HepG2 (cell line): ENCODE data around the gene AXIN1. TPM values are rescaled to one million over a fixed set of nuclear protein-coding genes. Genes with fewer than 3 reads are reported as not detected.

ENCODE experiments used
- AHR ChIP-seq: IDR thresholded peaks from 2 replicates; pipeline ENCODE4 v1.6.1; 2018; ENCODE audit warnings: missing genetic modification reagents, missing compliant biosample characterization
- ATF7-NPFF ChIP-seq: sonication (generic); formaldehyde crosslinking; IDR thresholded peaks from 2 replicates; pipeline ENCODE4 v1.8.1; 2023; ENCODE audit warnings: mild to moderate bottlenecking, low read depth, missing genetic modification reagents, moderate library complexity
- CBX5 ChIP-seq: sonication (generic); formaldehyde crosslinking; IDR thresholded peaks from 2 replicates; pipeline ENCODE4 v1.4.0; 2020; ENCODE audit warnings: missing genetic modification reagents, borderline replicate concordance
- CENPX ChIP-seq: sonication (generic); formaldehyde crosslinking; IDR thresholded peaks from 2 replicates; pipeline ENCODE4 v1.9.0; 2021; ENCODE audit warnings: mild to moderate bottlenecking, missing genetic modification reagents, moderate library complexity
- DR1 ChIP-seq: sonication (generic); formaldehyde crosslinking; IDR thresholded peaks from 2 replicates; pipeline ENCODE4 v1.8.0; 2021; ENCODE audit warnings: mild to moderate bottlenecking, missing genetic modification reagents, inconsistent platforms
- KAT8 ChIP-seq: IDR thresholded peaks from 2 replicates; pipeline ENCODE4 v1.6.1; 2016; ENCODE audit warnings: missing genetic modification reagents, missing compliant biosample characterization
- KDM2A ChIP-seq: sonication (generic); formaldehyde crosslinking; IDR thresholded peaks from 2 replicates; pipeline ENCODE4 v1.4.0; 2020; ENCODE audit warnings: low read depth, missing genetic modification reagents, borderline replicate concordance
- KMT2A ChIP-seq: sonication (generic); formaldehyde crosslinking; IDR thresholded peaks from 2 replicates; pipeline ENCODE4 v1.4.0; 2020; ENCODE audit warnings: missing genetic modification reagents
- MXD4 ChIP-seq: IDR thresholded peaks from 2 replicates; pipeline ENCODE4 v1.6.1; 2016; ENCODE audit warnings: mild to moderate bottlenecking, missing biosample characterization, missing genetic modification reagents
- NR0B2 ChIP-seq: sonication (generic); formaldehyde crosslinking; IDR thresholded peaks from 2 replicates; pipeline ENCODE4 v1.4.0; 2020; ENCODE audit warnings: mild to moderate bottlenecking, missing genetic modification reagents
- NR2F6 ChIP-seq, 2 experiments: IDR thresholded peaks; 2 replicates each; pipeline ENCODE4 v1.6.1; 2016; ENCODE audit warnings: antibody characterized with exemption in 1 of 2, mild to moderate bottlenecking in 1 of 2
- POGZ ChIP-seq: sonication (generic); formaldehyde crosslinking; IDR thresholded peaks from 2 replicates; pipeline ENCODE4 v1.4.0; 2020; ENCODE audit warnings: mild to moderate bottlenecking, missing genetic modification reagents
- POLR2G ChIP-seq: fragments of 200-400 bp; formaldehyde crosslinking; IDR thresholded peaks from 2 replicates; pipeline ENCODE4 v1.6.1; 2018; ENCODE audit warnings: mild to moderate bottlenecking, low read depth, low read length, moderate library complexity
- RBFOX2 ChIP-seq: fragments of 200-400 bp; formaldehyde crosslinking; IDR thresholded peaks from 2 replicates; pipeline ENCODE4 v1.6.1; 2017; ENCODE audit warnings: low read depth, mild to moderate bottlenecking, low read length
- SOX6 ChIP-seq, 2 experiments: fragments of 450-650 bp in 1 of 2; sonication (generic) in 1 of 2; formaldehyde crosslinking in 1 of 2; IDR thresholded peaks; 2 replicates each; pipeline versions ENCODE4 v1.4.0 to v1.6.1; 2017 to 2020; ENCODE audit warnings: antibody characterized with exemption in 1 of 2, mild to moderate bottlenecking in 1 of 2, missing genetic modification reagents in 1 of 2
- SP5 ChIP-seq: IDR thresholded peaks from 2 replicates; pipeline ENCODE4 v1.6.1; 2016; ENCODE audit warnings: low read depth, borderline replicate concordance
- TOPORS ChIP-seq: sonication (generic); formaldehyde crosslinking; IDR thresholded peaks from 2 replicates; pipeline ENCODE4 v1.8.0; 2023; ENCODE audit warnings: mild to moderate bottlenecking, missing genetic modification reagents
- U2AF1 ChIP-seq: fragments of 200-400 bp; formaldehyde crosslinking; optimal IDR thresholded peaks from 2 replicates; pipeline ENCODE3; 2017; ENCODE audit warnings: mild to moderate bottlenecking, low read depth, low read length
- ZNF143 ChIP-seq: sonication (generic); formaldehyde crosslinking; IDR thresholded peaks from 2 replicates; pipeline ENCODE4 v1.4.0; 2020; ENCODE audit warnings: missing genetic modification reagents
- ZNF205 ChIP-seq: IDR thresholded peaks from 2 replicates; pipeline ENCODE4 v1.6.1; 2018; ENCODE audit warnings: missing biosample characterization, missing genetic modification reagents
- ZNF547 ChIP-seq: sonication (generic); formaldehyde crosslinking; IDR thresholded peaks from 2 replicates; pipeline ENCODE4 v1.5.1; 2020; ENCODE audit warnings: mild to moderate bottlenecking, missing genetic modification reagents
- ZNF589 ChIP-seq: sonication (generic); formaldehyde crosslinking; conservative IDR thresholded peaks from 2 replicates; pipeline ENCODE4 v1.8.0; 2022; ENCODE audit warnings: mild to moderate bottlenecking, moderate library complexity, missing genetic modification reagents
- ZNF747 ChIP-seq: sonication (generic); formaldehyde crosslinking; IDR thresholded peaks from 2 replicates; pipeline ENCODE4 v1.8.1; 2023; ENCODE audit warnings: missing genetic modification reagents, mild to moderate bottlenecking, borderline replicate concordance
- ZNF776 ChIP-seq: sonication (generic); formaldehyde crosslinking; IDR thresholded peaks from 2 replicates; pipeline ENCODE4 v1.4.0; 2020; ENCODE audit warnings: mild to moderate bottlenecking, missing genetic modification reagents
- ZNF891 ChIP-seq: sonication (generic); formaldehyde crosslinking; IDR thresholded peaks from 2 replicates; pipeline ENCODE4 v1.5.0; 2020; ENCODE audit warnings: mild to moderate bottlenecking, missing genetic modification reagents
- ZSCAN20 ChIP-seq: sonication (generic); formaldehyde crosslinking; IDR thresholded peaks from 2 replicates; pipeline ENCODE4 v1.4.0; 2020; ENCODE audit warnings: missing genetic modification reagents, mild to moderate bottlenecking, borderline replicate concordance
- ZSCAN29 ChIP-seq: sonication (generic); formaldehyde crosslinking; conservative IDR thresholded peaks from 2 replicates; pipeline ENCODE4 v1.4.0; 2020; ENCODE audit warnings: mild to moderate bottlenecking, missing genetic modification reagents
- polyA plus RNA-seq, 8 experiments: library from polyadenylated mRNA; depleted of rRNA in 3 of 8; stranded (reverse) in 7 of 8; unstranded in 1 of 8; fragments of >200 nt; fragmentation: Illumina TruSeq in 4 of 8; extraction: Trizol in 4 of 8; gene quantifications; 2 replicates each; pipeline versions ENCODE4 v1.2.1 to v1.2.3, GENCODE V29; 2011 to 2016; ENCODE audit warnings: low read depth in 4 of 8, missing spikeins in 1 of 8, mixed read lengths in 1 of 8; ENCODE audit not compliant: insufficient read depth in 1 of 8
- total RNA-seq, 5 experiments: library from RNA; depleted of rRNA; stranded (reverse); fragments of >200 nt; fragmentation: Illumina TruSeq; extraction: Trizol; gene quantifications; 2 replicates each; pipeline ENCODE4 v1.2.3, GENCODE V29; 2016; ENCODE audit warnings: low read depth in 1 of 5
- TF ChIP-seq, protein P1 (sequence below): sonication (generic); formaldehyde crosslinking; IDR thresholded peaks from 2 replicates; pipeline ENCODE4 v1.8.0; 2023; ENCODE audit warnings: mild to moderate bottlenecking, missing genetic modification reagents
- TF ChIP-seq, protein P2 (sequence below): sonication (generic); formaldehyde crosslinking; IDR thresholded peaks from 2 replicates; pipeline ENCODE4 v1.4.0; 2020; ENCODE audit warnings: mild to moderate bottlenecking, missing genetic modification reagents

AXIN1 gene
- total and polyA plus RNA-seq, 2 of the 13 experiments (the other 11 are each of a cell fraction or from before 2014, with no cell fraction given) = 24.0 to 26.0 TPM

- TF ChIP-seq ZSCAN29 (CRISPR knock-in tag) (no peak), CBX5 (CRISPR knock-in tag) (no peak), KAT8 (peak; percentile 39; the same call in 1 of the 2 replicates), DR1 (CRISPR knock-in tag) (0 out of 2 replicates have a peak, but pooled peaks have one; percentile 44), POLR2G (peak; percentile 92), SP5 (no peak), ZNF547 (CRISPR knock-in tag) (no peak), KDM2A (CRISPR knock-in tag) (peak; percentile 98), ZNF891 (0 out of 2 replicates have a peak, but pooled peaks have one; percentile 39), AHR (CRISPR knock-in tag) (no peak), ATF7-NPFF (peak; percentile 78; the same call in 1 of the 2 replicates), SOX6 (IDR thresholded peaks at IDR 0.05) (no peak), SOX6 (CRISPR knock-in tag; IDR thresholded peaks at IDR 0.05) (0 out of 2 replicates have a peak, but pooled peaks have one; percentile 18), NR2F6 (IDR thresholded peaks at IDR 0.05) (no peak), NR2F6 (CRISPR knock-in tag; IDR thresholded peaks at IDR 0.05) (no peak), ZNF776 (CRISPR knock-in tag) (peak; percentile 78), U2AF1 (peak; percentile 55), ZSCAN20 (CRISPR knock-in tag) (peak; percentile 14; the same call in 1 of the 2 replicates), ZNF589 (CRISPR knock-in tag) (peak; percentile 74; the same call in 1 of the 2 replicates), RBFOX2 (peak; percentile 98), POGZ (CRISPR knock-in tag) (0 out of 2 replicates have a peak, but pooled peaks have one; percentile 12), TOPORS (CRISPR knock-in tag) (no peak; the same call in 1 of the 2 replicates), ZNF143 (CRISPR knock-in tag) (peak; percentile 71), CENPX (CRISPR knock-in tag) (no peak), NR0B2 (CRISPR knock-in tag) (0 out of 2 replicates have a peak, but pooled peaks have one; percentile 85), ZNF747 (CRISPR knock-in tag) (peak; percentile 90), KMT2A (CRISPR knock-in tag) (peak; percentile 39; the same call in 1 of the 2 replicates), ZNF205 (CRISPR knock-in tag) (peak; percentile 31; the same call in 1 of the 2 replicates), MXD4 (CRISPR knock-in tag) (0 out of 2 replicates have a peak, but pooled peaks have one; percentile 31)
- TF ChIP-seq, protein P1, sequence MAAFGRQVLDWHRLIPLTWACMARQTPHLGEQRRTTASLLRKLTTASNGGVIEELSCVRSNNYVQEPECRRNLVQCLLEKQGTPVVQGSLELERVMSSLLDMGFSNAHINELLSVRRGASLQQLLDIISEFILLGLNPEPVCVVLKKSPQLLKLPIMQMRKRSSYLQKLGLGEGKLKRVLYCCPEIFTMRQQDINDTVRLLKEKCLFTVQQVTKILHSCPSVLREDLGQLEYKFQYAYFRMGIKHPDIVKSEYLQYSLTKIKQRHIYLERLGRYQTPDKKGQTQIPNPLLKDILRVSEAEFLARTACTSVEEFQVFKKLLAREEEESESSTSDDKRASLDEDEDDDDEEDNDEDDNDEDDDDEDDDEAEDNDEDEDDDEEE (CRISPR knock-in tag) = 0 out of 2 replicates have a peak, but pooled peaks have one; percentile 54
- TF ChIP-seq, protein P2, sequence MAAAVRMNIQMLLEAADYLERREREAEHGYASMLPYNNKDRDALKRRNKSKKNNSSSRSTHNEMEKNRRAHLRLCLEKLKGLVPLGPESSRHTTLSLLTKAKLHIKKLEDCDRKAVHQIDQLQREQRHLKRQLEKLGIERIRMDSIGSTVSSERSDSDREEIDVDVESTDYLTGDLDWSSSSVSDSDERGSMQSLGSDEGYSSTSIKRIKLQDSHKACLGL (CRISPR knock-in tag) = peak; percentile 71; the same call in 1 of the 2 replicates
Observed at GRCh38 chr16:401468-402348, 49.2 kb upstream of the AXIN1 start, which contains the start of gene DECR2 (continued).
